GM18508 (cell line): Measurements from ENCODE around the gene CD6.

Experiments
- ATAC-seq: cut with Tn5 transposase; IDR thresholded peaks from one replicate; pipeline ENCODE4 v1.9.1; 2021; ENCODE audit warnings: moderate number of reproducible peaks; ENCODE audit not compliant: insufficient read depth, unreplicated experiment

CD6 gene

GRCh38 chr11:60971520-60971919, at the start of gene CD6:
Gene CD6 (plus strand): TSS chr11:60971680. CDS start chr11:60971866, 186 bp downstream.
- ATAC-seq = no peak

- no peak for ATAC-seq
These were observed 49.6 kb upstream of the CD6 start for GRCh38 chr11:60921777-60922335.

GRCh38 chr11:60922906-60923305, 48.6 kb upstream of the CD6 start:
- no peak for ATAC-seq

GRCh38 chr11:60923326-60923725, 48.2 kb upstream of the CD6 start:
- no peak for ATAC-seq

GRCh38 chr11:60923800-60924109, 47.7 kb upstream of the CD6 start:
- no peak for ATAC-seq

GRCh38 chr11:60924110-60924905, 47.2 kb upstream of the CD6 start, which contains the start of gene TMEM132A:
Gene TMEM132A (plus strand): TSS chr11:60924460. CDS start chr11:60924634, 174 bp downstream.
- no peak for ATAC-seq

- ATAC-seq = no peak
These were observed 46.3 kb upstream of the CD6 start for GRCh38 chr11:60924906-60925853.

GRCh38 chr11:60925868-60926267, 45.6 kb upstream of the CD6 start:
- no peak for ATAC-seq

- no peak for ATAC-seq
These were observed 45.0 kb upstream of the CD6 start for GRCh38 chr11:60926500-60926899.

GRCh38 chr11:60927061-60927592, 44.4 kb upstream of the CD6 start:
- no peak for ATAC-seq

- ATAC-seq = no peak
These were observed 43.9 kb upstream of the CD6 start for GRCh38 chr11:60927600-60927999.

GRCh38 chr11:60928563-60929001, 42.9 kb upstream of the CD6 start:
- ATAC-seq = no peak

GRCh38 chr11:60929764-60930163, 41.7 kb upstream of the CD6 start:
- no peak for ATAC-seq

GRCh38 chr11:60930394-60930793, 41.1 kb upstream of the CD6 start:
- no peak for ATAC-seq

GRCh38 chr11:60931917-60932316, 39.6 kb upstream of the CD6 start:
- ATAC-seq = no peak

GRCh38 chr11:60932605-60933356, 38.7 kb upstream of the CD6 start:
- no peak for ATAC-seq

- ATAC-seq = no peak
These were observed 37.9 kb upstream of the CD6 start for GRCh38 chr11:60933416-60934123.

- no peak for ATAC-seq
These were observed 37.2 kb upstream of the CD6 start for GRCh38 chr11:60934124-60934789.
